A172 (cell line): ENCODE data around the gene TXNDC8. TPM values are rescaled to one million over a fixed set of nuclear protein-coding genes. Genes with fewer than 3 reads are reported as not detected.
A peak's percentile ranks its signal among the peaks of the same experiment; 100 is the strongest.
"Not testable (repeated sequence)": the region's sequence is repeated elsewhere in the genome, so short reads cannot be mapped to it uniquely, and the experiment has no call there.

Experiments used
- DNase-seq: peaks from one replicate; pipeline ENCODE4 v3.0.0-alpha.2; 2015; ENCODE audit warnings: low spot score
- total RNA-seq: library from RNA; depleted of rRNA; stranded (reverse); fragments of >200 nt; shearing (Covaris generic); gene quantifications from 2 replicates; pipeline ENCODE4 v1.2.3, GENCODE V29; 2014

TXNDC8 gene
- total RNA-seq, 1 experiment from 2014 or later: not detected

GRCh38 chr9:110328763-110329162, 8.9 kb downstream of the TXNDC8 start:
- no peak for DNase-seq

DNA sequence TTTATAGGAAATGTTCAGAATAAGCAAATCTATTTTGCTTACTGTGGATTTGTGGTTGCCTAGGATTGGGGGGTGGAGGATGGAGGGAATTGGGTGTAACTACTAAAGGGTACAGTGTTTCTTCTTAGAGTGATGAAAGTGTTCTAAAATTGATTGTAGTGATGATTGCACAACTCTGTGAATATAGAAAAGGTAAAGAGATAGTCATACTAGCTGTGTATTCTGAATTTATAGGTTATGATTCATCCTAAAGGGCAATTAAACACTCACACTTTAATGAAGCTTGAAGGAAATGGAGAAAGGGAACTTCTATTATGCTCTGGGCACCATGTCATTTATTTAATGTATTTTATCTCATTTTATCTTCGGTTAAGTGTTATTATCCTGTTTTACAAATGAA, 9.9 kb downstream of the TXNDC8 start:
- DNase-seq: no peak

GRCh38 chr9:110323818-110324217, 13.8 kb downstream of the TXNDC8 start:
- no peak for DNase-seq

DNA sequence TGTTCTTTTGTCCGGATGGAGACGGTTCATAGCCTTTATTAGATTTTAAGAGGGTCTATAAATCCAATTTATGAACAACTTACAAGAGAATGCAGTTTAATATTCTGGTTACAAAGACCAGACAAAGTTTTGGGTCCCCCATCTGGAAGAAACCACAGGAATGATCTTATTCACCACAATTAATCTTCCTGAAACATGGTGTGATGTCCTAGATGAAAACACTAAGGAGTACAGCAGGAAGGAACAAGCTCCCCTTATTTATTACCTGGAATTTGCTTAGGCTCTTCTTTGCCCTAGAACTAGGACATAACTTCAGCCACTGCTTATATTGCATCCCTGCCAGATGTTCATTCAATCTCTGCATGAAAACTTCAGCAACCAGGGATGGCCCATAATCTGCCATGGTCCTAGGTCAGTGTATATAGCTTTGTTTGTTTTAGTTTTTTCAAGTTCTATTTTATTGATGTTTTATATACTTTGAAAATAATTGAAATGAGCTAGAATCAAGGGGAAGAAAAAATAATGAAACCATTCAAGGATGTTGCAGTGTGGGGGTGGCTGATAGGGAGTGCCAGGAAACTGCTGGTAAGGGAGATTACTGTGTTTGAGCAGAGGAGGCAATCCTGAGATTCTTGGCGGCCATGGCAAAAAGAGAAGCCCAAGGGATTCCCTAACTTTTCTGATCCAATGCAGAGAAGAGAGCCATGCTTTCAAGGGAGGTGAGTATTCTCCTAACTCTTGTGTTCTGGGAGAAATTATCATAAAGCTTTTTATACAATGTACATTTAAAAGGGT, 16.8 kb downstream of the TXNDC8 start:
- peak; percentile 35 for DNase-seq

DNA sequence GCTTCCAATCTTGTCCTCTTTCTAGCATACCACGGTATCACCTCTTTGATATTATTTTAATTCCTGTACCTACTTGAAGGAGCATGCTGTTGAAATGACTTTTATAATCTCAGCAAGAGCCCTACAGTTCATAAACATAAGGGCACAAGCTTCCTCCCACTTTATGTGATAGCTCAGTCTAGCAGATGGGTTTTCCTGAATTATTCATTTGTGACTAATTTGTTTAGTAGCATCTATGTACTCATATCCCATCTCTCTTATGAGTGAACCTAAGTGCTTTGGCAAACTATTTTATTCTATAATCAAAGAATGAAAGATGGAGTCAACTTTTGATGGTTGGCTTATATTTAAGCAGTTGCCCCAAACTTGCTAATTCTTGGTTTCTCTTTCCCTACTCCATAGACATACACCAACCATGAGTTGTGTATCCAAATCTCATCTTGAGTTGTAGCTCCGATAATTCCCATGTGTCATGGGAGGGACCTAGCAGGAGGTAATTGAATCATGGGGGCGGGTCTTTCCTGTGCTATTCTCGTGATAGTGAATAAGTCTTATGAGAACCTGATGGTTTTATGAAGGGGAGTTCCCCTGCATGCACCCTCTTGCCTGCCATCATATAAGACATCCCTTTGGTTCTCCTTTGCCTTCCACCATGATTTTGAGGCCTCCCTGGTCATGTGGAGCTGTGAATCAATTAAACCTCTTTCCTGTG, 17.7 kb downstream of the TXNDC8 start:
- peak; percentile 46 for DNase-seq

DNA sequence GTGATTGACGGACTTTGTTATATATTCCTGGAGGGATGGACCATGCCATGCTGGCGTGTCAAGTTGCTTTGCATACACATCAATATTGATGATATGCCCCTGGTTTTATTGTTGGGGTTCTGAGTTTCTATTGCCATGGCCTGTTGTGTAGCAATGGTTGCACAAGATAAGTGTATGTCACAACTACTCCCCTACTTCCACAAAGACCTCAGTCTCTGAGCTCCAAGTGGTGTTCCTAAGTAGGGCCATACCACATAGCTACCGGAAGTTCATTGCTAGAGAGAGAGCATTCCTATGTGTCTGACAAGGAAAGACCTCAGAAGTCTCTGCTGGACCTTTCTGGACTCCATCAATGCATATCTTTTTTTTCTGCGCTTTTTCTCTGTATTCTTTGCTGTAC, 19.8 kb downstream of the TXNDC8 start:
- no peak for DNase-seq

DNA sequence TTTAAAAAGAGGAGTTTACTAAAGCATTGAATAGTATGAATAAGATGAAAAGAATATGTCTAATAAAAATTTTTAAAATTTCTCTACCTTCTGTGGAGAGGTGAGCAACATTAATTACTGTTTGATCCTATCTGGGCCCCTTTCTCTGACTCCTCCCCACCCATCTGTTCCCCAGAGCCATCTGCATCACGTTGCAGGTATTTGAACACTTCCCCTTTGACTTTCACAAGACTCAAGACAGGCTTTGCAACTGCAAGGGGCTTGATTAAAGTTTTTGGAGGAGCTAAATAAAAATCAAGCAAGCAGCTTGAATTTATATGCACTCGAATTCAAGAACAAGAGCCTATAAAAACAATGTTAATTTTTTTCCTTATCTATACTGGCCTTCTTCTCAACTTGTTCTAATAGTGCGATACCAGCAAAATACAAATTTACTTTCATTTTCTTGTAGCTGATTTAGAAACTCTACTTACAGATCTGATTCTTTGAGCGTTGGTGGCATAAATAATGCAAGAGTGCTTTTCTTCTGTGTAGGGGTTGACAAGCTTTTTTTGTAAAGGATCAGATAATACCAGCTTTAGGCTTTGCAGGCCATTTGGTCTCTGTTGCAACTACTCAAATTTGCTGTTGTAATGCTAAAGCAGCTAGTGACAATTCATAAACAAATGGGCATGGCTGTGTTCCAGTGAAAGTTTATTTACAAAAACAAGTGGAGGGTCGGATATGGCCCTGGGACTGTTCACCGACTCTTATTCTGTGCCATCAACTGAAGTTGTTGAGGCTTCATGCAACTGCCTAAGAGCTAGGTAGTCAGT, 21.2 kb downstream of the TXNDC8 start:
- DNase-seq: no peak

DNA sequence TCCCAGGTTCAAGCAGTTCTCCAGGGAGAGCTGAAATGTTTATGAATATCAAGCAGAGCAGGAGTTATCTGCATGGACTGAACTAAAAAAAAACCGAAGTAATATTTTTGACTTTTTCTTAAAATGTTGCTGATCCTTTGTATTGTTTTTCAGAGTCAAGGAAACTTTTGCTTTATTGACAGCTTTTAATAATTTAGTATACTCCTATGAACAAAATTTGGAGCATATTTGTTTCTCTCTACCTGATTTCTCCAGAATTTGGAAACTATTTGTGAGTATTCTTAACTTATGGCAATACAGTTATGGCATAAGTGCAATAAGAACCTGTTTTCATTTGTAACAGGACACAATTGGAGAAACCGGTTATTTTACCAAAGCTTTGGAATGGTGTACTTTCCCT, 25.7 kb downstream of the TXNDC8 start:
- not testable (repeated sequence) for DNase-seq

DNA sequence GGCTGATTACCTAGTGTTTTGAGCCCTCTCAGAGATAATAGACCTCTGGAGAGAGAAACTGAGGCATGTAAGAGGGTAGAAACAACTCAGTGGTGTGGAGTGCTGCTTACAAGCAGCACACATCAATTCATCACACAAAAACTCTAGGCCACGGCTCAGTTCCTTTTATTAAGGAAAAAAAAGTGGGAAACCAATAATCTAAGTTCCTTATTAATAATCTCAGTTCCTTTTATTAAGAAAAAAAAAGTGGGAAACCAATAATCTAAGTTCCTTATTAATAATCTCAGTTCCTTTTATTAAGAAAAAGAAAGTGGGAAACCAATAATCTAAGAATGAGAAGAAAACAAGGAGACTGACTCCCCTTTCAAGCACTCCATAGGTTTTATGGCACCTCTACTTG, 28.0 kb downstream of the TXNDC8 start:
- no peak for DNase-seq

- no peak for DNase-seq
These were observed 29.0 kb downstream of the TXNDC8 start for GRCh38 chr9:110308633-110309038.

- DNase-seq: no peak
These were observed 30.5 kb downstream of the TXNDC8 start for GRCh38 chr9:110307191-110307590.

DNA sequence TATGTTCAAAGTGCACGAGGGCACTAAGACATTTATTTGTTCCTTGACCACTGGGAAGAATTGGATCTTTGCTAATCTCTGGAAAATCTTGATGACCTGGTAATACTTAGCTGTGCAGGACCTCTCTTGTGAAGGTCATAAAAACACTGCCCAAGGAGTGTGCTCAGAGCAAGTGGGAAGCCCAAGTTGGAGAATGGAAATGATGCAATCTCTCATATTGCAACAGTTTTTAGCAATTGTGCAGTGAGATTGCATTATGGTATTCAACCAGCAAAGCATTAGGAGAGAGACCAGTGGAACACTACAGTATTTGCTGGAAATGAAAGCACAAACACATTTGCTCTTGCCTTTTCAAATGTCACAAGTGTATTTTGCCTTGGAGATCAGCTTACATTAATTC, 34.5 kb downstream of the TXNDC8 start:
- no peak for DNase-seq

GRCh38 chr9:110298043-110298605, 39.5 kb downstream of the TXNDC8 start:
- no peak for DNase-seq

DNA sequence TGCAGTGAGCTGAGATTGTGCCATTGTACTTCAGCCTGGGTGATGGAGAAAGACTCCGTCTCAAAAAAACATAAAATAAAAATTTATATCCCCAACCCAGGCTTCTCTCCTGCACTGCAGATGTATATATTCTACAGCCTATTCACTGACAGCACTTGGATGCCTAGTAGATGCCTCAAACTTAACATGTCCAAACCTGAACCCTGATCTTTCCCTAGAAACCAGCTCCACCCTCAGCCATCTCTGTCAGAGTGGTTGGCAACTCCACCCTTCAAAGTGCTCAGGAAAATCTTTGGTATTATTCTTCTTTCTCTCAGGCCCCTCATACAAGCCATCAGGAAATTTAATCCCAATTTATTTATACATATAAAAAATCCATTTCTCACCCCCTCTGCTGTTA, 44.4 kb downstream of the TXNDC8 start:
- no peak for DNase-seq

GRCh38 chr9:110291921-110292557, 45.6 kb downstream of the TXNDC8 start:
- no peak for DNase-seq

DNA sequence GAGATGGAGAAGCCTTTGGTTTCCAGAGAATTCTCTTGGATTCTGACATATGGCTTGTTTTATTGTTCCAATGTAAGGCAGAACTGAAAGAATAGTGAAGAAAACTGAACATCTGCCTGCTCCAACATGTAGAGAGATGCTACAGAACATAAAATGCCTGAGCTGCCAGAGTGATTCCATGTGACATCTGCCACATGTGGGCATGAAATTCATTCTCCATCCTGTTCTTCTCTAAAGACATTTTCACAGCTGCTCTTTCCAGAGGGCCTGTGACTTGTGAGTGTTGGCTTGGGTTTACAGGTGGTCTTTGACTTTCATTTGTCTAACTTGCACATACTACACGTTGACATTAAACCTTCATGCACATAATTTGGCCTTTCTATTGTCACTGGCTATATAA, 47.7 kb downstream of the TXNDC8 start:
- DNase-seq: no peak

GRCh38 chr9:110288503-110288902, 49.2 kb downstream of the TXNDC8 start:
- DNase-seq: no peak

DNA sequence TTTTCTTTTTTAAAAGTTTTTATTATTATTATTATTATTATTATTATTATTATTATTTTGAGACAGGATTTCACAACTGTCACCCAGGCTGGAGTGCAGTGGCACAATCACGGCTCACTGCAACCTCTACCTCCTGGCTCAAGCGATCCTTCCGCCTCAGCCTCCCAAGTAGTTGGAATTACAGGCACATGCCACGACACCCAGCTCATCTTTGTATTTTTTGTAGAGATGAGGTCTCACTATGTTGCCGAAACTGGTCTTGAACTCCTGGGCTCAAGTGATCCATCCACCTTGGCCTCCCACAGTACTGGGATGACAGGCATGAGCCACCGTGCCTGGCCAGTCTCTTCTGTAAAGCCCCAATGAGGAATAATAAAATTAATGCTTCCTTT, 50.4 kb downstream of the TXNDC8 start:
- DNase-seq: no peak

GRCh38 chr9:110284211-110284844, 53.3 kb downstream of the TXNDC8 start:
- no peak for DNase-seq

- no peak for DNase-seq
These were observed 53.9 kb downstream of the TXNDC8 start for GRCh38 chr9:110283751-110284150.

- DNase-seq: no peak
These were observed 55.0 kb downstream of the TXNDC8 start for GRCh38 chr9:110282739-110283081.
